Urinary bladder (tissue), 4 donors: ENCODE results near the gene WNT5B. TPM values are rescaled to one million over a fixed set of nuclear protein-coding genes. Genes with fewer than 3 reads are reported as not detected.
A peak's percentile ranks its signal among the peaks of the same experiment; 100 is the strongest.

ENCODE experiments used
- DNase-seq: peaks from one replicate; pipeline ENCODE4 v3.0.0-alpha.2; 2015; ENCODE audit errors: extremely low spot score
- H3K27ac ChIP-seq: one replicate; pipeline ENCODE4 v1.5.1; 2013; ENCODE audit warnings: low read depth, mild to moderate bottlenecking, moderate library complexity
- H3K36me3 ChIP-seq: one replicate; pipeline ENCODE4 v1.6.1; 2013; ENCODE audit warnings: mild to moderate bottlenecking, moderate library complexity; ENCODE audit not compliant: insufficient read depth
- H3K4me1 ChIP-seq: one replicate; pipeline ENCODE4 v1.6.1; 2013; ENCODE audit warnings: mild to moderate bottlenecking, moderate library complexity; ENCODE audit not compliant: insufficient read depth
- H3K4me3 ChIP-seq: one replicate; pipeline ENCODE4 v1.5.1; 2013; ENCODE audit warnings: low read depth, low read length
- WGBS: extraction: QIAGEN DNeasy Blood & Tissue Kit; methylation state at CpG from one replicate; pipeline ENCODE4 v1.1.7; 2013; 5-methylcytosine and 5-hydroxymethylcytosine counted together
- polyA plus RNA-seq: library from polyadenylated mRNA; stranded (reverse); fragments of 200-250 nt; gene quantifications from one replicate; pipeline ENCODE4 v1.2.3, GENCODE V29; 2013
- total RNA-seq: library from RNA; depleted of rRNA; stranded (reverse); fragments of >200 nt; gene quantifications from one replicate; pipeline ENCODE4 v1.2.3, GENCODE V29; 2014
- donor health status: healthy with polysubstance abuse.
- donor health status: healthy.

Gene WNT5B
- total and polyA plus RNA-seq, 2 donors = 9.8 to 25.4 TPM

DNA sequence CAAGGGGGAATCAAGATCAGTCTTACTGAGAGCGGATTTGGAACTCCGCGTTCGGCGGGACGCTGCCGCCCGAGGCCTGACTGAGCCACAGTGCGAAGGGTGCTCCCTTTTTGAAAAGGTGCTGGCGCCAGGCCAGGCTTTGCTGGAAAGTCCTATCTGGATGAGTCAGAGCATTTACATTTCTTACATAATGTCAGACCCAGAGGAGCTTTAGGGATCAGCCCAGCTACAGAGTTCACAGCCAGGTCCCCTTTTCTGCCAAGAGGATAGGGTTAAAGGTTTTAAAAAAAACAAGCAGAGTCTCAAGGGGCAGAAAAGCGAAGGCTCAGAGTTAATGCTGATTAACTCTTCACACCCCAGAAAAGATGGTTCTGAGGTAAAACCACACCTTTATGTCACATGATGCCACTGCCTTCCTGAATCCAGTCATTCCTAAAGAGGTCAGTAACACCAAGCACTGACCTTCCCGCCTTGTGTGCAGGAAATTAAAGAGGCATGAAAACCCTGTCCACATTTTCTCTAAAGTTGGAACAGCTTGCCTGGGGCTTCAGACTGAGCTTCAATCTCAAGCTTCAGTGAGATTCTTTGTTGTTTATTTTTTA, 22.9 kb upstream of the WNT5B start:
- DNase-seq = peak; percentile 69
- Histone ChIP-seq H3K4me1 (no peaks in the 10 kb centered on the region), H3K36me3 (no peaks in the 10 kb centered on the region), H3K4me3 (peak overlapping the region; percentile 29), H3K27ac (peak overlapping the region; percentile 30)
- WGBS = 4% methylated on average over 12 of the region's 12 CpGs

DNA sequence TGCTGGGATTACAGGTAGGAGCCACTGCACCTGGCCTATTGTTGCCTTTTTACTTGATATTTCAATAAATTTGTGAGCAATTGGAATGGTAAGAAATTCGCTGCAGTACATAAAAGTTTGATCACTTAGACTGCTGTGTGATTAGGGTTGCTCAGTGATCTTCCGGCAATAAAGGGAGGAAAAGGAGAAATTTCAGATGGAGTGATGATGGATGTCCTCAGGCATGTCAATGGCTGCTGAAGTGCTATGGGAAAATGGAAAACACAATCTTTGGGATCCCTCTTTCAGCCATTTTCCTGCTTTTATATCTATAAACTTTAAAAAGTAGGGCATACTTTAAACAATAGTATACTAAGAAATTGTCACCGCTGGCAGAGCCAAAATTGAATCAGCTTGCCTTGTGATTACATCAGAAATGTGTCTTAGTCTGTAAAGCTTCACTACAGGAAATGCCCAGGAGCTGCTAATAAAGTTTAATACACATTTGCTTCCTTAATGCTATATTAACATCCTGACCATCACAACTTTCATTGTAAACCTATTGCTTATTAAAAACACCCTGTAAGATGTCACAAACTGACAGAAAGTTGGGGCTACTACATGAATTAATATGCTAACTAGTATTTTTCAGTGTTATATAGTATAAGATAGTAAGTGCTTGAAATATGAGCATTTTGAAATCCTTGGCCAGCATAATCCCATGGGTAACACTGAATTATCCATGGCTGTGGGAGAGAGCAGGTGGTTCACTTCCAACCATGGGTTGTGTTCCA, 20.9 kb upstream of the WNT5B start:
- Histone ChIP-seq H3K36me3 (no peaks in the 10 kb centered on the region), H3K27ac (no peak overlapping the region), H3K4me1 (no peaks in the 10 kb centered on the region), H3K4me3 (no peak overlapping the region)
- WGBS = 90% methylated on average over 3 of the region's 3 CpGs
- DNase-seq = no peak

DNA sequence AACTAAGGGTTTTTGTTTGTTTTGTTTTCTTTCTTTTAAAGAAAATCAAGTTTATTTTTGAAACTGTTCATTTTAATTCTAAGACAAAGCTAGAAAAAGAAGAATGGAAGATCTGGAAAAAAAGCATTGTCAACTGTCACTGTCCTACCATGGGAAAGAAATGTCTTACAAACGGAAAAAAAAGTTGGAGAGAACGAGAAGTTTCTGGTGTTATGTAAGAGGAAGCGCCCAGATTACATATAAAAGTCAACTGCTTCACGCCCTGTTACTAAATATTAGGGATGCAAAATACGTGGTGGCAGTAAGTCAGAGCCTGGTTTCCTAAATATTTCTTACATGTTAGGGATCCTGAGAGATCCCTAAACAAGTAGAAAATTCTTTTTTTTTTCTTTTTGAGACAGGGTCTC, 20.3 kb upstream of the WNT5B start:
- 49% methylated on average over 5 of the region's 5 CpGs for WGBS
- Histone ChIP-seq H3K27ac (no peak overlapping the region), H3K4me1 (no peaks in the 10 kb centered on the region), H3K36me3 (no peaks in the 10 kb centered on the region), H3K4me3 (no peak overlapping the region)
- DNase-seq = no peak

DNA sequence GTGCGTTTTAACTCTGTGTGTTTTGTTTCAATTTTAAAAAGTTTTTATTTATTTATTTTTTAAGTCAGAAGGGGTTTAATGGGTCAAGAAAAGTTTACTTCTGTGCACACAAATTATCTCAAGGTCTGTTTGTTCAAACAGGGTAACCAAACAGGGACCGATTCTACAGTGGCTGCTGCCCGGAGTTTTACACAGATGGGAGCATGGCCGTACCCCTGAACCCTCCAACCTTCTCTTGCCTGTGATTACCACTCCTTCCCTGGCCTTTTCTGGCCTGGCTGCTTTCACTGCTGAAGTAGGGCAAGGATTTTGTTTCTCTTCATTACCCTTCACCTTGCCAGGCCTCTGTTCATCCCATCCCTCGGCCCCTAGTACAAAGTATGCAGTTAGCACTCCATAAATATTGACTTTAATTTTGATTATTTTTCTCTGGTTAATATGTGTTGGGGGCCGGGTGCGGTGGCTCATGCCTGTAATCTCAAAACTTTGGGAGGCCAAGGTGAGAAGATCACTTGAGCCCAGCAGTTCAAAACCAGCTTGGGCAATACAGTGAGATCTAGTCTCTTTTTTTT, 18.9 kb upstream of the WNT5B start:
- 91% methylated on average over 7 of the region's 7 CpGs for WGBS
- DNase-seq = no peak
- Histone ChIP-seq H3K4me1 (no peaks in the 10 kb centered on the region), H3K4me3 (no peak overlapping the region), H3K36me3 (no peaks in the 10 kb centered on the region), H3K27ac (no peak overlapping the region)

DNA sequence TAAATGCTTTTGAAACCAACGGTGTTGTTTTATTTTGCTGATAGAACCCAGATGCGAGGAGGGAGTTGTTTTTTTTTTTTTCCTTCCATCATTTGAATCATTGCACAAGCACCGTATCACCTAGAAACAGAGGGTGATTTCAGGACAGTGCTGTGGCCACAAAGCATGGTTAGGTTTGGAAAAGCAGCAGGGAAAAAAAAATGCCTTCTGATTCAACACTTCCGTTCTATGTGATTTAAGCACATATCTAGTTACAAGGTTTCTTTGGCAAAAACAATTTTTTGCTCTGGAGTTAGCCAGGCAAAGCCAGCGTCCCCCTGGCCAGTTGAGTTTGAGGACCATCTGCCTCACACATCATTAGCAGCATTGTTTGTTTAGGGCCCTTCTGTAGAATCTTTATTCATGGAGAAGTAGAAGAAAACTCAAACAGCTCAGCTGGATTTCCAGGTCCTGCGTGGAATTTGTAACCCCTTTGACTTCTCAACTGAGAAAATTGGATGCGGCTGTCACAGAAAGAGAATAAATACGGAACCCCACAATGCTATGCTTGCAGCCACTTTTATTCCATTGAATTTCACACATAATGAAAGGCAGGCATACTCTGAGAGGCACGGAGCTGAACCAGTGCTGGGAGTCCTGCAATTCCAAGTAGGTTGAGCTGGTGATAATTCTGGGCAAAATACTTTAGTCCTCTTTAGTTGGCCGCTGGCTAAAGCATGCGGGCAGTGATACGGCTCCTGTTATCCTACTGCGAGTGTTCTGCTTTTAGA, 17.0 kb upstream of the WNT5B start:
- H3K27ac ChIP-seq = no peak overlapping the region

DNA sequence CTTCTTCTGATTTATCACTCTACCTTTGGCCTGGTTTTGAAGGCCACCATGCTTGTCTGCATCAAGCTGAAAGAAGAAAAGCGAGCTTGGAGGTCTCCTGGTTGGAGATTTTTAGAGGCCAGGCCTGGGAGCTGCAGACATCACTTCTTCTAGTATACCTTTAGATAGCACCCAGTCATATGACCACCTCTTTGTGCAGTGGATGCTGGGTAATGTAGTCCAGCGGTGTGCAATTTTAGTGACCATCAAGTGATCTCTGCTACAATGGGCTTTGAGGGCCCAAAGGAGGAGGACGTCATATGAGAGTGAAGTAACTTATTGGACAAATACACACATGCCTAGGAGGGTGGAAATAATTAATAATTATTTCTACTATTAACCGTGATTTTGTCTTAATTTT, 15.2 kb upstream of the WNT5B start:
- H3K4me1 ChIP-seq = no peaks in the 10 kb centered on the region
- 97% methylated on average over 4 of the region's 4 CpGs for WGBS

More for the DNA sequence above, 17.0 kb upstream of the WNT5B start:
- H3K36me3 ChIP-seq = no peaks in the 10 kb centered on the region
- H3K4me1 ChIP-seq = no peaks in the 10 kb centered on the region
- WGBS = 71% methylated on average over 13 of the region's 13 CpGs
- no peak overlapping the region for H3K4me3 ChIP-seq
- no peak for DNase-seq

DNA sequence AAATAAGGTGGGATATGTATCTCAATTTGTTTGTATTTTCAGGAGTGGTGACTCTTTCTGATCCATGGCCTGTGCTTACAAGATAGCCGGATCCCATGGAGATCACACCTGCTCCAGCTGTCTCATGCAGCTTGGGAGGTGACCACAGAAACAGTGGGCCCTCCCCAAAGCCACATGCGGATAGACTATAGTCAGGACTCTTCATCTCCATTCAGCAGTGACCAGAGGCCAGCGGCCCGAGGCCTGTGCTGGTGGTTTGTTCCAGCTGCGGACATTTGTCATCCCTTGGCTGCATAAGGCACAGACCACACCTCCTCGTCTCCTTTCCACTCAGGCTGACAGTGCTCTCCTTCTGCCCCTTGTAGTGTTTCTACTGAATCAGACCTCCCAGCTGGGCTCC, 14.7 kb upstream of the WNT5B start:
- H3K4me1 ChIP-seq = no peaks in the 10 kb centered on the region
- 97% methylated on average over 6 of the region's 6 CpGs for WGBS
- DNase-seq = no peak
- H3K27ac ChIP-seq = no peak overlapping the region
- H3K36me3 ChIP-seq = no peaks in the 10 kb centered on the region
- no peak overlapping the region for H3K4me3 ChIP-seq

More for the DNA sequence above, 15.2 kb upstream of the WNT5B start:
- Histone ChIP-seq H3K27ac (no peak overlapping the region), H3K4me3 (no peak overlapping the region), H3K36me3 (no peaks in the 10 kb centered on the region)
- no peak for DNase-seq

DNA sequence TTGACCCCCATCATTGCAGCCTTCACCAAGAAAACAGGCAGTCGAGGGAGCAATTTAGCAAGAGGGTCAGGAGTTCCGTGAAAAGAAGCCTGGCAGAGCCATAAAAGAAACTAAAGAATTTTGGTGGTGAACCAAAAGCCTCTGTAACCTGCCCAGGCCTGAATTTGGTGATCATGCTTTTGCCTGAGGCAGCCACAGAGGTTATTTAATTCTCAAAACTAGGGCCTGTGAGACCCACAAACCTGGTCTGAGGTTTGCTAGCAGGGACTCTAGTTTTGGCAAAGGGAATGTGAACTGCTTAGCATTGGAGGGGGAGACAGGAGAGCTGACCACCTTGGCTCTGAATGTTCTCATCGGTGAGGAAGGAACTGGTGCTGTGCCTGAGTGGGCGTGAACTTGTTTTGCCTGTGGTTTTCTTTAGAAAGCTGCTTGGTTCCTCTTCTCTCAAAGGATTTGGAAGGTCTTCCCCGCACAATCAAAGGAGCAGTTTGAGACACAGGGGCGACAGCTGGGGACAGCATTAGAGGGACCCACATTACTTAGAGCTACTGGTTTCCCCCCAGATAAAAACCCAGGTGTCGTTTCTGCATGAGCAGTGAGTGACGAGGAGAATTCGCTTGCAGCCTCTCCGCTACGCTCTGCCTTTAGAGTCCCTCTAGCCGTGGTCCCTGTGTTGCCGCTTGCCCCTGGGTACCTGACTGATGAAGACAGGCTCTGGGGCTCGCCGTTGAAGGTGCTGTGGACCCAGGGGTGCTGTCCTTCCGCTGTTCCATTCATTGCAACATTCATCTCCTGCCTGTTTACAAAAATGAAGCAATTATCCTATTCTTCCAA, 12.6 kb upstream of the WNT5B start:
- Histone ChIP-seq H3K4me1 (no peaks in the 10 kb centered on the region), H3K36me3 (no peaks in the 10 kb centered on the region), H3K27ac (no peak overlapping the region), H3K4me3 (no peak overlapping the region)
- WGBS = 83% methylated on average over 16 of the region's 16 CpGs
- no peak for DNase-seq

DNA sequence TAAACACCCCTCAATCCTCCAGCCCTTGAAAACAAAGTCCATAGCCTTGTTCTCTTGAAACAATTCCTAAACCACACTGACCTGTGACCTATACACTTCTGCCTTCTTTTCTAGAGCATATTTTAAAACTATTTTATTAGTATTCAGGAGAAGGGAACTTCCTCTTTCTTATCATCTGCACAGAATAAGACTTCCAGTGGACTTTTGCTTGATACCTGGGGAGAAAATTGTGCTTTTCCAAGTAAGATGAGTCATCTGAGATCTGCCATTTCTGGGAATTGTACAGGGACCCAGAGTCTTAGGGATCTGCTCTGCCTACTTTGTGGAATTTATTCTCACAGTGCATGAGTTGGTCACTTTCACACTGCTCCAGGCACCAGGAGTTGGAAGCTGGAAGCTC, 10.5 kb upstream of the WNT5B start:
- DNase-seq = no peak
- no peak overlapping the region for H3K27ac ChIP-seq
- no peaks in the 10 kb centered on the region for H3K36me3 ChIP-seq
- no peak overlapping the region for H3K4me3 ChIP-seq
- no peaks in the 10 kb centered on the region for H3K4me1 ChIP-seq

DNA sequence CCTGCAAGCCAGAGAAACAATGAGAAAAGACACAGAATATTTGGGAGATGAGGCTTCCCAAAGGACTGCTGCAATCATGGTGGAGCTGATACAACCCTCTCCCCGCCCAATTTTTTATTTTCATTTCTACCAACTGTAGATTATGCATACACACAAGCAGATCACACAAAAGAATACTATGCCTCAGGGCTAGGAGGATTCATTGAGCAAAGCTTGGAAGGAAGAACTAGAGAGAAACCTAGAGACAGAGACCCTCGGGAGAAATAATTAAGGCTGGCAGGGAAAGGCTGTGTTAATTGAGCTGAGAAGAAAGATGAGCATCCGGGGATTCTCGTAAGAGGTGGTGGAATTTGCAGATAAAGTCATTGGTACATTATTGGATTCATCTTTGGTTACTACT, 9.9 kb upstream of the WNT5B start:
- H3K4me1 ChIP-seq = no peaks in the 10 kb centered on the region
- no peak overlapping the region for H3K4me3 ChIP-seq
- H3K27ac ChIP-seq = no peak overlapping the region
- DNase-seq = no peak
- no peaks in the 10 kb centered on the region for H3K36me3 ChIP-seq
- 87% methylated on average over 4 of the region's 4 CpGs for WGBS

DNA sequence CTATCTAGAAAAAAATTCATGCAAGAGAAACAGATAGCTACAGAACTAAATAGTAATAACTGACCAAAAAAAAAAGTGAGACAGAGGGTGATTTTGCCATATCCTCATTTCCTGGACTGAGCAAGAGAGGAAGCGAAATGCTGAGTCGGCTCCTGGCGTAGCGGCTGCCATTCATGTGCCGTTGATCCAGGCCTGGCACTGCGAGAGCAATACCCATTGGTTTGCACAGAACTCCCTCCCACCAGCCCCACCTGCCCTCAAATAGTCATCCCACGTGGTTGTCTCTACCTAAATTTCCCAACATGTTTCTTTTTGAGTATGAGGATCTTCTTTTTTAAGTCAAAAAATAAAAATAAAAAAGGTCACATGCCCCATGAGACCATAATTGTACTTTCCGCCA, 9.4 kb upstream of the WNT5B start:
- 75% methylated on average over 8 of the region's 8 CpGs for WGBS
- Histone ChIP-seq H3K36me3 (no peaks in the 10 kb centered on the region), H3K4me1 (no peaks in the 10 kb centered on the region), H3K4me3 (no peak overlapping the region), H3K27ac (no peak overlapping the region)
- DNase-seq = no peak

DNA sequence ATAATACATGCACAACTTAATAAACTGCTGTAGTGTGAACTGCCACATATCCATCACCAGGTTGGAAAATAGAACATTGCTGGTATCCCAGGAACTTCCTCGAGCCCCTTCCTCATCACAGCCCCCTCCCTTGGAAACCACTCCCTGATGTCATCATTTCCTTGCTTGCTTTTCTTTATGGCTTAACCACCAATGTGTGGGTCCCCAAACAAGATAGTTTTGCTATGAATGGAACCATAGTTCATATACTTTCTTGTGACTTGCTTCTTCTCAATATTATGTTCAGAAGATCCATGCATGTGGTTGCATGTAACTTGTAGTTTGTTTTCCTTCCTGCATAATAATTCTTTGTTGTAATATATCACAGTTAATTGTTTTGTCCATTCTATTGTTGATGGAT, 8.9 kb upstream of the WNT5B start:
- Histone ChIP-seq H3K36me3 (no peaks in the 10 kb centered on the region), H3K27ac (no peak overlapping the region), H3K4me3 (no peak overlapping the region), H3K4me1 (no peaks in the 10 kb centered on the region)
- WGBS = 67% methylated on average over 1 of the region's 1 CpG
- DNase-seq = no peak

DNA sequence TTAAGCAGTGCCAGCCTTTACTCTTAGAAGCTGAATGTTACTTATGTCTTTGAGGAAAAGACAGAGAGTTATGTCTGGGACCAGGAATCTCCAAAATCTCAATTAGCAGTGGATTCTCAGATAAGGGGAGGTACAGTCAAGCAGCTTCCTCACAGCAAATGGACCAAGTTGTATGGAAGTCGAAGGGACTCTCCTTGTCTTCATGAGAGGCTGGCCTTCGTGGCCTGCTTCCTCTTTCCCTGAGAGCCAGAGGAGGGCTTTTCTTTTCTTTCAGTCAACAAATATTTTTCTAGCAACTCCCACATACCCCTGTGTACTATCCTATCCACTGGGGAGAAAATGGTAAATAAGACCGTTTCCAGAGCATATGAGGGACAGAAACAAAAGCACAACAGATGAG, 6.6 kb upstream of the WNT5B start:
- no peaks in the 10 kb centered on the region for H3K4me1 ChIP-seq
- 86% methylated on average over 3 of the region's 3 CpGs for WGBS
- no peaks in the 10 kb centered on the region for H3K36me3 ChIP-seq
- no peak for DNase-seq
- H3K4me3 ChIP-seq = no peak overlapping the region
- H3K27ac ChIP-seq = no peak overlapping the region
